K562 (cell line): ENCODE data around the gene GMDS. TPM values are rescaled to one million over a fixed set of nuclear protein-coding genes. Genes with fewer than 3 reads are reported as not detected.

Source experiments
- ATAC-seq: fragments of 200-7000 bp; cut with Tn5 transposase; 3 replicates; pipeline ENCODE4 v1.9.1; 2020; ENCODE audit warnings: moderate library complexity
- BruUV-seq: library from RNA; stranded (reverse); fragments of 400-500 nt; replicated peaks from 2 replicates; lab custom pipeline; 2021; lab: Mats Ljungman, UMichigan
- CTCF ChIA-PET: fragments of 300-600 bp; formaldehyde crosslinking; extraction: SDS; loops from one replicate; lab custom pipeline; 2021; ENCODE audit warnings: low intra/inter-chr PET ratio; lab: Yijun Ruan, JAX
- POLR2A ChIA-PET: fragments of 300-600, 350-650 bp; sonication (Branson Sonifier 250); formaldehyde crosslinking; extraction: SDS; loops from one replicate; lab custom pipeline; 2021; ENCODE audit warnings: antibody characterized with exemption, inconsistent platforms; lab: Yijun Ruan, JAX
- DNase-seq, 4 experiments: peaks; one replicate each; pipeline versions ENCODE4 v3.0.0 to v3.0.0-alpha.2; 2011 to 2018; ENCODE audit warnings: low spot score in 3 of 4, mixed read lengths in 3 of 4; ENCODE audit errors: extremely low read depth in 1 of 4
- FAIRE-seq: peaks from 2 replicates; lab custom pipeline; 2011; peaks lifted over from hg19 to GRCh38; lab: Jason Lieb, UNC
- H2AFZ ChIP-seq: 2 replicates; pipeline ENCODE4 v1.6.0; 2011; ENCODE audit warnings: low read depth, low read length, control low read depth, inconsistent platforms
- H3K27ac ChIP-seq: fragments of 200-600 bp; 3 replicates; pipeline ENCODE4 v1.8.0; 2011; ENCODE audit warnings: low read depth, mild to moderate bottlenecking, control low read depth, inconsistent platforms, low read length, moderate library complexity, mixed read lengths; ENCODE audit errors: extremely low read depth
- H3K27me3 ChIP-seq, 2 experiments: fragments of 300-600 bp in 1 of 2; 2 replicates in 1 of 2; 3 replicates in 1 of 2; pipeline versions ENCODE4 v1.6.0 to v1.8.0; 2011; ENCODE audit warnings: inconsistent platforms in 2 of 2, low read length in 2 of 2, mild to moderate bottlenecking in 1 of 2, mixed read lengths in 1 of 2, moderate library complexity in 1 of 2; ENCODE audit not compliant: control insufficient read depth in 2 of 2, insufficient read depth in 2 of 2
- H3K36me3 ChIP-seq: fragments of 300-600 bp; 3 replicates; pipeline ENCODE4 v1.8.0; 2011; ENCODE audit warnings: mild to moderate bottlenecking, low read length, inconsistent platforms; ENCODE audit not compliant: control insufficient read depth, insufficient read depth
- H3K4me1 ChIP-seq, 2 experiments: fragments of 200-600 bp in 1 of 2; replicated peaks in 1 of 2; 2 replicates in 1 of 2; 3 replicates in 1 of 2; pipeline versions ENCODE4 v1.5.1 to v1.8.0; 2011; ENCODE audit warnings: inconsistent platforms in 2 of 2, low read length in 2 of 2, mild to moderate bottlenecking in 1 of 2, mixed read lengths in 1 of 2, moderate library complexity in 1 of 2; ENCODE audit not compliant: control insufficient read depth in 2 of 2, insufficient read depth in 2 of 2
- H3K4me2 ChIP-seq: 2 replicates; pipeline ENCODE4 v1.6.1; 2011; ENCODE audit warnings: low read length, control low read depth, inconsistent platforms, mixed read lengths; ENCODE audit not compliant: insufficient read depth
- H3K4me3 ChIP-seq: fragments of 200-600 bp; sonication (generic), shearing (Covaris generic); 2 replicates; pipeline ENCODE4 v1.5.1; 2016; ENCODE audit warnings: control low read depth, inconsistent platforms
- H3K79me2 ChIP-seq: fragments of 200-600 bp; 3 replicates; pipeline ENCODE4 v1.8.0; 2011; ENCODE audit warnings: low read length, inconsistent platforms; ENCODE audit not compliant: control insufficient read depth, insufficient read depth
- H3K9ac ChIP-seq, 2 experiments: 2 replicates each; pipeline versions ENCODE4 v1.6.0 to v1.6.1; 2011; ENCODE audit warnings: low read depth in 2 of 2, low read length in 2 of 2, control low read depth in 1 of 2, inconsistent platforms in 1 of 2, mild to moderate bottlenecking in 1 of 2, mixed read lengths in 1 of 2; ENCODE audit not compliant: insufficient read depth in 1 of 2
- H3K9me1 ChIP-seq: one replicate; pipeline ENCODE4 v1.6.0; 2011; ENCODE audit warnings: inconsistent platforms, mild to moderate bottlenecking, low read length, moderate library complexity; ENCODE audit not compliant: control insufficient read depth, insufficient read depth
- H3K9me3 ChIP-seq: replicated peaks from 2 replicates; pipeline ENCODE4 v1.5.1; 2011; ENCODE audit warnings: low read depth, low read length, inconsistent platforms; ENCODE audit not compliant: control insufficient read depth, insufficient read depth
- H4K20me1 ChIP-seq: replicated peaks from 2 replicates; pipeline ENCODE4 v1.6.1; 2011; ENCODE audit warnings: low read length, inconsistent platforms, mixed read lengths; ENCODE audit not compliant: control insufficient read depth, insufficient read depth
- PHF8 ChIP-seq: fragments of 200-600 bp; sonication (generic); IDR thresholded peaks from 2 replicates; pipeline ENCODE4 v1.6.1; 2012; ENCODE audit warnings: mixed run types, mild to moderate bottlenecking, inconsistent platforms, low read length, moderate library complexity, borderline replicate concordance
- THAP7 ChIP-seq: fragments of 250-450 bp; sonication (Bioruptor Pico); IDR thresholded peaks from 2 replicates; pipeline ENCODE4 v1.5.0; 2021
- ZFP36 ChIP-seq: fragments of 150-350 bp; IDR thresholded peaks from 2 replicates; pipeline ENCODE4 v1.6.1; 2018; ENCODE audit warnings: low read length, low read depth; ENCODE audit not compliant: partially characterized antibody
- ZNF609 ChIP-seq: sonication (generic); formaldehyde crosslinking; IDR thresholded peaks from 2 replicates; pipeline ENCODE4 v1.8.1; 2023; ENCODE audit warnings: missing genetic modification reagents, mild to moderate bottlenecking, borderline replicate concordance
- ZNF79 ChIP-seq: fragments of 250-450 bp; sonication (Bioruptor Pico); IDR thresholded peaks from 2 replicates; pipeline ENCODE4 v1.4.0; 2020; ENCODE audit warnings: low read depth, mild to moderate bottlenecking, moderate library complexity
- WGBS: fragments of 100-300 bp; shearing (Covaris generic); methylation state at CpG from one replicate; pipeline ENCODE4 v1.1.6; 2016; ENCODE audit warnings: low coverage, mixed read lengths; ENCODE audit not compliant: insufficient coverage; ENCODE audit errors: missing lambda C conversion rate; 5-methylcytosine and 5-hydroxymethylcytosine counted together
- in situ Hi-C: fragments of 300-500 bp; cut with MboI; formaldehyde crosslinking; loops from 4 replicates; pipeline ENCODE4 v1.15.0; 2018; ENCODE audit warnings: inconsistent platforms, mixed read lengths
- intact Hi-C: fragments of 100-400 bp; cut with micrococcal nuclease; formaldehyde crosslinking; loops from 2 replicates; pipeline ENCODE4 v1.14.2; 2022
- polyA plus RNA-seq, 8 experiments: library from polyadenylated mRNA; depleted of rRNA in 4 of 8; stranded (reverse) in 5 of 8; unstranded in 3 of 8; fragments of >200 nt; fragmentation: Nextera tagmentation in 2 of 8; fragmentation: Illumina TruSeq in 1 of 8; extraction: Ambion mirVana in 2 of 8; extraction: Trizol in 1 of 8; gene quantifications; 2 replicates each; pipeline versions ENCODE4 v1.2.1 to v1.2.3, GENCODE V29; 2011 to 2014; ENCODE audit warnings: inconsistent platforms in 1 of 8, missing spikeins in 1 of 8
- total RNA-seq, 7 experiments: library from RNA; depleted of rRNA in 6 of 7; stranded (reverse); fragments of >200 nt in 6 of 7; fragmentation: Illumina TruSeq in 2 of 7; extraction: Trizol in 2 of 7; gene quantifications; 2 replicates each; pipeline versions ENCODE4 v1.2.1 to v1.2.3, GENCODE V29; 2011 to 2021; ENCODE audit warnings: low replicate concordance in 1 of 7

Gene GMDS
- total and polyA plus RNA-seq, 9 of the 15 experiments (the other 6 are each of a cell fraction or from before 2014, with no cell fraction given) = 0.48 to 31.8 (median 13.4) TPM

- H3K9me1 ChIP-seq = no peaks in the 10 kb centered on the region
- no peaks in the 10 kb centered on the region for H3K36me3 ChIP-seq
- peaks cover 0 to 2% of the 10 kb centered on the region in 2 experiments; a peak in 2 of 5 replicates for H3K27me3 ChIP-seq
- H4K20me1 ChIP-seq = peaks cover 8% of the 10 kb centered on the region; the same call in 1 of the 2 replicates
- no TSS peak for BruUV-seq
- no peaks in the 10 kb centered on the region for H3K9me3 ChIP-seq
- no peak for DNase-seq
- H3K27ac ChIP-seq = no peak overlapping the region
- 15% methylated on average over 2 of the region's 2 CpGs for WGBS
- POLR2A ChIA-PET = interaction anchor here (1.4 kb wide), 1 partner anchor 17 kb away, joined by 5 read pairs; no protein-coding TSS in a partner anchor
- no peaks in the 10 kb centered on the region for H3K4me1 ChIP-seq
- no peaks in the 10 kb centered on the region for H3K79me2 ChIP-seq
- CTCF ChIA-PET = no interaction called here
- no peak overlapping the region for H3K4me3 ChIP-seq
- in situ Hi-C loops (no loop called here), intact Hi-C loops (no loop called here)
- no peak for FAIRE-seq
- TF ChIP-seq THAP7 = no peak
- TF ChIP-seq ZNF609 (CRISPR knock-in tag) = no peak
- no peak for TF ChIP-seq PHF8
- TF ChIP-seq ZFP36 = no peak
- no peak for TF ChIP-seq ZNF79
- no peak for ATAC-seq
- no peak overlapping the region for H3K9ac ChIP-seq
- H3K4me2 ChIP-seq = no peak overlapping the region
- H2AFZ ChIP-seq = no peak overlapping the region
These were observed 9.5 kb downstream of the GMDS start for GRCh38 chr6:2235777-2236495.
